ENCODE data around the gene DNAH3.
"Not testable (repeated sequence)": the region's sequence is repeated elsewhere in the genome, so short reads cannot be mapped to it uniquely, and the experiment has no call there.

Gene DNAH3

DNA sequence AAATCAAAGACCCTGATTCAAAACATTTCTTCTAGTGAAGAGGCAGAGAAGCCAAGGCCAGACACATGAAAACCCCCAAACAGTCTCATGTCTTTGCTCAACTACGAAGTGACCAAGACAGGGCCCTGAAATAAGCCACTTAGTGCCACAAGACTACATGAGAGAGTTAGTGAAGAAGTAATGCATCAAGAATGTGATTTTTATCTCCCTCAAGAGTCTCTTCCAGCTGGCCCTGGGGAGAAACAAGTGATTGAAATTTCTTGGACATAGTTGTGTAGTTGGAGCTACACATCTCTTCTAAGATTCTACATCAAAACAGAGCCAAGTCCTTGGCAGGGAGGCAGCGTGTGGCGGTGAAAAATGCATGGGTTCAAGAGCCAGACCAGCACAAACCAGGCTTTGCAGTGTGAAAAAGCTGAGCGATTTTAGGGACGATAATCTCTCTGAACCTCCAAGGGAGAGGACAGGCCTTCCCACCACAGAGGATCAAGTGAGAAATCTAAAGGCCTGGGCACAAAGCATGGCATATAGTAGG lies 219.5 kb downstream of the DNAH3 start:
- no peak for DNase-seq

DNA sequence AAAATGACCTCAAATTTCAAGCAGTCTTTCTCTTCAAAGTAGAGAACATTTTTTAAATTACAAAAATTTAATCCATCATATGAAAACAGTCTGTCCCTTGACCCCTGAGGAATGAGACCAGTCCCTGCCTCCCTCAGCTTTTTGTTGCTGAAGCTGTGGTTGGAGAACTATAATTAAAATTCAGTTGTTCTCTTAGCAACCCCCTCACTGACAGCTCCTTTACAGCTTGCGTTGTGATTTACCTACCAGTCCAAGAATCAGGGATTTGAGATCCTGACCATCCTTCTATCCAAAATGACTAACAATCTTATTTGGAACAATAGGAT lies 220.3 kb downstream of the DNAH3 start:
- DNase-seq: no peak

DNA sequence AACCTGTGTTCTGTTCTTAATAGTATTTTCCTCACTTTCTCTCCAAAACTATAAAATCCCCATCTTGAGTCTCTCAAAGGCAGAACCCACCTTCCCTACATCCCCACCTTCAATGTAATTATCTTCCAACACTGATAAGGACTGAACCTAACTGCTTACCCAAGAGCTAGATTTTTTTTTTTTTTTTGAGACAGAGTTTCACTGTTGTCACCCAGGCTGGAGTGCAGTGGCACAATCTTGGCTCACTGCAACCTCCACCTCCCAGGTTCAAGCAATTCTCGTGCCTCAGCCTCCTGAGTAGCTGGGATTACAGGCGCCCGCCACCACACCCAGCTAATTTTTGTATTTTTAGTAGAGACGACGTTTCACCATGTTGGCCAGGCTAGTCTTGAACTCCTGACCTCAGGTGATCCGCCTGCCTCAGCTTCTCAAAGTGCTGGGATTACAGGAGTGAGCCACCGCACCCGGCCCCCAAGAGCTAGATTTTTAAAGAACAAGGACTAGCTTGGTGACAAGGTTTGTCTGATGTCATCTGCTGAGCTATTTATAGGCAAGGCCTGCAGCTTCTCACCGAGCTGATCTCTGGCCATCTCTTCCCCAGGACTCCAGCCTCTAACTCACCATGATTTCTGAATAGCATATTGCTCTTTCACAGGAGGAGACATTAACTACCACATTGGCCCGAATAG lies 220.8 kb downstream of the DNAH3 start:
- not testable (repeated sequence) for DNase-seq

DNA sequence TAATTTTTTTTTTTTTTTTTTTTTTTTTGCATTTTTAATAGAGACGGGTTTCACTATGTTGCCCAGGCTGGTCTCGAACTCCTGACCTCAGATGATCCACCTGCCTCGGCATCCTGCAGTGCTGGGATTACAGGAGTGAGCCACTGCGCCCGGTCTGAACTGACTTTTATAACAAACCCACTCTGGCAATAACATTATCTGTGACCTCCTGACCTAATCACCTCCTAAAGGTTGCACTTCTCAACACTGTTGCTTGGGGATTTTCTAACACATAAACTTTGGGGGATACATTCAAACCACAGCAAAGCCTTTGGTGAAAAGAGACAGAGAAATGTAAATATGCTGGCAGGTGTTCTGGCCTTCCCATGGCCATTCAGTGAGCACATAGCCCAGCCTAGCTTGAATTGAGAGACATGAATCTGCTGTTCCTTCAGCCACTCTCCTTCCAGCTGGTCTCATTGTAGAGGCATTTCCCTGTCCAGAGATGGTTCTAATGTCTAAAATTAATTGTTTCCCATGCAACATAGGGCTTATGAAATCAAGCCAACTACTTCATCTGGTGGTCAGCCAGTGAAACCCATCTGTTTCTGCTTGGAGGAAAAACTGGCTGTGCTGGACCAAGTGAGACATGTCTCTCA lies 221.8 kb downstream of the DNAH3 start:
- no peak for DNase-seq

DNA sequence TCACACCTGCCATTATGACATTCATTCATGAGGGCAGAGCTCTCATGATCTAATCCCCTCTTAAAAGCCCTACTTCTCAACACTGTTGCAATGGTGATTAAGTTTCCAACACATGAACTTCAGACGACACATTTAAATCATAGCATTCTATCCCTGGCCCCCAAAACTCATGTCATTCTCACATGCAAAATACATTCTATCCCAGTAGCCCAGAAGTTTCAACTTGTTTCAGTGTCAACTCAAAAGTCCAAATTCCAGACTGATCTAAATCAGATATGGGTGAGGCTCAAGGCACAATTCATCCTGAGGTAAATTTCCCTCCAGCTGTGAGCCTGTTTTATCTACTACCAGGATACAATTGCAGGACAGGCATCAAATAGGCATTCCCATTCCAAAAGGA lies 224.9 kb downstream of the DNAH3 start:
- DNase-seq: no peak

DNA sequence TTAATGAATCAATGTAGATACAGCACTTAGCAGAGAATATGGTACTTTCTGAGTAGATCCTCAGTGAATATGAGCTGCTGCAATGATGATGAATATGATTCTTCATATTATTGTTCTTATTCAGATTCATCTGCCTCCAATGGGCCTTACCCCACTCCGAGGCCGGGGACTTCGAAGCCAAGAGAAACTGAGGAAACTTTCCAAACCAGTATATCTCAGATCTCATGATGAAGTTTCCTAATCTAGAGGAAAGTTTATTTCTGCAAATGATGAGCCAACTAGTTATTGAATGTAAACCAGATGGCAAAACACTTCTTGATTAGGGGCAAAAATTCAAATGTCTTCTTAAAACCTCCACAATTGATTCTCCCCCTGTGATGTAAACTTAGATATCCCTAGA lies 226.8 kb downstream of the DNAH3 start:
- no peak for DNase-seq

DNA sequence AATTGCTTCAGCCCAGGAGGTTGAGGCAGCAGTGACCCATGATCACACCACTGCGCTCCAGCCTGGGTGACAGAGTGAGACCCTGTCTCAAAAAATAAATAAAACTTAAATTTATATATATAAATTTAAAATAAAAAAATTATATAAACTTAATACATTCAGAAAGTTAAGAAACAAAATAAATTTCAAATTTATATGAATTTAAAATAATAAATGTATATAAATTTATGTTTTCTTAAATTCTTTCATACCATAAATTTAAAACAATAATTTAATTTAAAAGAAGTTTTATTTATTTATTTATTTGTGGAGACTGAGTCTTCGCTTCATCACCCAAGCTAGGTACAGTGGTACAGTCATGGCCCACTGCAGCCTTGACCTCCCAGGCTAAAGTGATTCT lies 229.8 kb downstream of the DNAH3 start:
- no peak for DNase-seq

DNA sequence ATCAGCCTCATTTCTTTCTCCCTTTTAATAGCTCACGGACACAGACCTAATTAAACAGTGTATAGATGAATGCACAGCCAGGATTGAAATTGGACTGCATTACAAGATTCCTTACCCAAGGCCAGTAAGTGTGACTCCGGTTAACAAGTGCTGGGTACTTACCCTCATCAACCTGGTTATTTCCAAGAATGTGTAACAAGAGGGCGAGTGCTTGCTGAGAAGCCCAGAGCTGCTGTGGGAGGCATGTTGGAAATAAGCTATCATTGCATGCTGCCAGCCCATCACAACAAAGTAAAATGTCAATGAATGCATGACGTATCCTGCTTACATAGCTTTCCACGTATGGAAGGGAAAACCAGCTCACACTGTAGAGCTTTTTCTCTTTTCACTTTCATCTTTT lies 230.6 kb downstream of the DNAH3 start:
- DNase-seq: no peak

DNA sequence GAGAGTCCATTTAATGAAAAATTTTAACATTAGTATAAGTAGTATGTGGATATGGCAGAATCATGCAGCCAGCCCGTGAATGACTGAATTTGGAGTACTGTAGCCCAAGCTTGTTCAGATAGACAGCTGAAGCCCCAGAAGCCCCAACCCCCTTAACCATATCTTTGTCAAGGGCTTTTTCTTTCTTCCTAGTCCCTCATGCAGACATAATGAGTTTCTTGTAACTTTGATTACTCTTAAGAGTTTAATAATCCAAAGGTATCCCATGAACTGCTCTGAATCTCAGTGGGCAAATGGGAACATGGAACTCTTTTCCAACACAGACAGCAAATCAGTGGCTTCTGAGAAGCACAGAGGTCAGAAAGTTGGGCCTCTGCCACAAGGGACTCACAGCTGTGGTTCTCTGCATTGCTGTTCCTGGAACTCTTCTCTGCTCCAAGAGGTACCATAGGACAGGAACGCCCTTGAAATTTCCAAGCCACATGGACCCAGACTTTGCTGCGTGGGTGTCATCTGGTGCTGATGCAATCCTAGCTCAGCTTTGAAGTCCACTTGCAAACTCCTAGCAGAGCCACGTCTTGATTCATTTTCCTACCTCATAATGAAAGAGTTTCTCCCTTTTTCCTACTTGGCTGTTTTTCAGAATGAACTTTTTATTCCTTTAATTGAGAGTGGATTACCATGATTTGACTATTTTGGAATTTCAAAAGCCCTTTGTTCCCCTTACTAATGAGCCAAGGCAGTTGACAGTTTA lies 232.0 kb downstream of the DNAH3 start:
- no peak for DNase-seq

DNA sequence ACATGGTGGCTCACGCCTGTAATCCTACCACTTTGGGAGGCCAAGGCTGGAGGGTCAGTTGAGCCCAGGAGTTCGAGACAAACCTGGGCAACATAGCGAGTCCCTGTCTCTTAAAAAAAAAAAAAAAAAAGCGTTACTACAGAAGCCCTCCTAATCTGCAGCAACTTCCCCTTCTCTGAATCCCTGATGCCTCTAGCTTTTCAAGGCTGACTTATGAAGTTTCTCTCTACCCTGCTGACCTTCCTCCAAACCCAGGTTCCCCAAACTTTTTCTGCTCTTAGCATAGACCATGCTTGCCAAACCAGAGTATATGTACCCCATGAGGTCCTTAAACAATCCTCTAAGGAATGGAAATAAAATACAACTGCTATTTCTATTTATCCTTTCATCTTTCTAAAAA lies 233.7 kb downstream of the DNAH3 start:
- DNase-seq: no peak

DNA sequence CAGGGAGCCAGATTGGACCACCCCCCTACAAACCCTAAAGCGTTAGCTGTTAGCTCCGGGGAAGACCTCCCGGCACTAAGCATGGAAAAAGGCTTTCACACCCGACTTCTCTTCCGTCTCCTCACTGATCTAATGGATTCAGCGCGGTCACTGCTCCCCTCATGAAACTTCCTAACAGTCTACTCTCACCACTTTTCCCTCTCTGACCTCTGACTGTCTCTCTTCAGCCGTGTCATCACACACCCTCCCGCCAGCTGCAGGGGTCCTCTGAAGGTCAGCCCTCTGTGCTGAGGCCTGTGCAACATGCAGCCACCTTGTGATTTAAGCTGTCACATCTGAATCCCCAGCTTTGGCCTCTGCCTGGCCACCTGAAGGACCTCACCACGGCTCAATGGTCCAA lies 234.4 kb downstream of the DNAH3 start:
- no peak for DNase-seq

DNA sequence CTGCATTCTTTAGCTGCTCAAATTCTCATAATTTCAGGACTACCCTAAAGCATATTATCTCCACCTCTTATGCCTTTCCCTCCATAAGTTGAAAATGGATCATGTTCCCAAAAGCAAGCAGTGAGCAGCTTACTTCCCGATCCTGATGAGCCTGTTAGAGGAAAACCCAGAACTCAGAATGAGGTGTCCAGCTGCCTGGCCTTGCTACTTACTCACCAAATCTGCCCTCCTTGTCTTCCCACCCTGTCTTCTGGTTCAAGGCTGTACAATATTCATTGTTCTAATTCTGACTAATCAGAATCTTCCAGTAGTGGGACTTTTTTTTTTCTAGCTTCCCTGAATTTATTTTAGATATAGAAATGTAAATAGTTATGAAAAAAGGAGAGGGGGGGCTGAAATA lies 239.3 kb downstream of the DNAH3 start:
- no peak for DNase-seq

DNA sequence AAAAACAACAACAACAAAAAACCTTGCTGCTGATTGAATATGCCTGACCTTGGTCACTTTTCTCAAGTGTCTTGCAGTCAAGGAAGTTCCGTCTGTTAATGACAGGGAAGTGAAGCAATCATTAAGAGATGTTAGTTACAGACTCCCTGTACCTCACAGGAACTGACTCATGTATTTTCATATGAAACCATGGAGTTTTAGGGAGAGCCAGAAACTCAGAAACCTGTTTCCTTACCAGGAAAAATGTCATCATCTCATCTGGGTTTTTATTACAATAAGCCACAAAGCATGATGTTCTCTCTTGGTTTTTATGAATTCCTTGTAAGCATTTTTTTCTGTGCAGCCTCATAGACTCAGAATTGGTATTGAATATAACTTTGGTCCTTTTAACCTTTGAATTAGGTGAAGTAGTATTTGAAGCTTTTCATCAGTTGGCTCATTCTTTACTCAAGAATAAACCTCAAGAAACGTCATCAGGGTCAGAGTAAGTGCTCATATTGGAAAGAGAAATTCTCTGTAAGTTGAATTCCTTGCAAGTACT lies 239.8 kb downstream of the DNAH3 start:
- DNase-seq: no peak

DNA sequence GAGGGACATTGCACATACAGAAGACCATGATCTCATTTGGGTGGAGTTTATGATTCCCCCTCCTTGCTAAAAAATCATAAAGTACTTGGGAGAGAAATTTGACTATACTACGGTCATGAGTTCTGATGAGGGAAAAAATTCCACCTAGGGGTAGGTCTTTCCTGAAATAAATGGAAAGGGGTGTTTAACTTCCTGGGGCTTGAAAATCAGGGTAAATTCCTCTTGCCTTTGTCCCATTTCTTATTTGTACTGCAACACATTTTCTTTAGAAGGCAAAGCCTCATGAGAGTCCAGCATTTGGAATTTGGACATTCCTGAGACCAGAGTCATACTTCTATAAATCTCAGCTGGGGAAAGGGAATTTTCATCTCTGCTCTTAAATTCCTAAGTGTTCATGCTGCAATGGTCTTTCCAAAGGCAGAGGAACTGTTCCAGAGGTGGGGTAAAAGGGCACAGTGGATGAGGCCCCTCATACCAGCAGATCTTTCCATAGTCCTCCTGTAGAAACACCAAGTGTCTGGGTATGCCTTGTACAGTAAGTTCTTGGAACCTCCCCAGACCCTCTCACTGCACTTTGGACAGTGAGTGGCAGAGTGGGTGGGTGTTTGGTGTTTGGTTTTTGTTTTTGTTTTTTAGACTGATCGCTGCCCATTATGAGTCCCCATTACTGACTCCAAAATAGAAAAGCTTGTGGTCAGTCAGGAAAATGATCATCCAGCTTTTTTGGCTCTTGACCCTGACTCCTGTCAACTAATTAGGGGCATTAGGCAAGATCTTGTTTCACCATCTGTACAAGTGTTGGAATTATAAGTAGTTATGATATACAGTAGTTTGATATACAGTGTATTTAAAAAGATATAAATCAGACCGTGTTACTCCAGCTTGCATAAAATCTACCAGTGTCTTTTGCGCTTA lies 244.0 kb downstream of the DNAH3 start:
- DNase-seq: no peak

DNA sequence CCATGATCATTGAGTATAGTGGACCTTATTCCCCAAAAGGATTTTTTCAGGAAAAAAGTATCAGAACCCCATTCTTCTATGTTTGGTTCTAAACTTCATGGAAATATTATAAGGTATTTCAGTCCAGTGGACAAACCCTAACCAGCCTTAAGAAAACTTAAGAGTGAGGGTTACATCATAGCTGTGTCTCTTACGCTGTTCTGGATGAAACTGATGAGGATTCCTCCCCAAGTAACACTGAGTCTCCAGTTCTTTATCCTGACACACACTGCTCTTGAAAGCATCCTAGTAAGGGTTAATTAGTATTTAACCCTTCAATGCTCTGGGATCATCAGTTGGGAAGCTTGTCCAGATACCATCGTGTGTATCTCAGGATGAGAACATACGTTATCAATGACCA lies 245.1 kb downstream of the DNAH3 start:
- DNase-seq: no peak

DNA sequence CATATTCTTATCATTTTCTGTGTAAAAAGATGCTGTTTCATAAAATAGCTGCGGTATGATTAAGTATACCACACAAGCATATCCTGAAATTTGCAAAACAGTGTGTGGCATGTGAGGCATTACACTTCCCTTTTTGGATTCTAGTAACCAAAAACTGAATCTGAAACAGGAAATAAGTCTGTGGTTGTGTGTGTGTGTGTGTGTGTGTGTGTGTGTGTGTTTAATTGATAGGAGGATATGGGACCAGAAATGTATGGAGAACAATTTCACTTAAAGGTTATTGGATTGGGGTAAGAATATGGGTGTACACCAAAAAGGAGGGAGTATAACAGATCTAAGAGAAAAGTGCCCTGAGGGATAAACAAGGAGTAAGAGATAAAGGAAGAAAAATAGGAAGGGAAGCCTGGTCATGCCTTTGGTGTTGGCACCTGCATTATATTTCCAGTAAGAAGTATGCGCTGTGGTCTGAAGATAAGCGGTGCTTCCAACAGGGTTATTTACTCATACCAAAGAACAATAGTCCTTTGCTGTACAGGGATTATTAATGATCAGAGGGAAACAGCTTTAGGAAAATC lies 246.1 kb downstream of the DNAH3 start:
- DNase-seq: peak; percentile 27

DNA sequence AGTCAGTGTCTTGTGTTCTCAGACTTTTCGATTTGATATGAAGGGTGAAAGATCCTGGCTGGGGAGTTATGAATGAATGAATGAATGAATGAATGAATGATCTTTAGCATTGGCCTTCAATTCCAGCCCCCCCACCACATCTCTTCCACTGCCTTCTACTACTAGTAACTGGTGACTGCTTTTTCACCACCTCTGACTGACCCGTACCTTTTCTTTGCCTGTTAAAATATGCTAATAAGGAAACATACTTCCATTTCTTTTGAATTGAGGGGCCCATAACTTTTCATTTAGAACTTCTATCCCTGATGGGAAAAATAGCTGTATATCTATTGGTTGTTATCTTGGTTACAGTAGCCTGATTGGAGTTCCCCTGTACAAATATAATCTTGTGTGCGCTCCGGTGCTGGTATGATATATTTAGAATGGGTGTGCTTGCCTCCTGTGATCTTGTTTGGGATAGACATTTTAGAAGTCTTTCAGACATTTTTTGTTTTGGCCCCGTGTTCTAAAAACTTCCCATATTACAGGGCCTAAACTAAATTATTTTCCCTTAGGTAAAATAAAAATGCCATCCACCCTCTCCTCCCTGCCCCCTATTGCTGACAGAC lies 246.6 kb downstream of the DNAH3 start:
- no peak for DNase-seq

DNA sequence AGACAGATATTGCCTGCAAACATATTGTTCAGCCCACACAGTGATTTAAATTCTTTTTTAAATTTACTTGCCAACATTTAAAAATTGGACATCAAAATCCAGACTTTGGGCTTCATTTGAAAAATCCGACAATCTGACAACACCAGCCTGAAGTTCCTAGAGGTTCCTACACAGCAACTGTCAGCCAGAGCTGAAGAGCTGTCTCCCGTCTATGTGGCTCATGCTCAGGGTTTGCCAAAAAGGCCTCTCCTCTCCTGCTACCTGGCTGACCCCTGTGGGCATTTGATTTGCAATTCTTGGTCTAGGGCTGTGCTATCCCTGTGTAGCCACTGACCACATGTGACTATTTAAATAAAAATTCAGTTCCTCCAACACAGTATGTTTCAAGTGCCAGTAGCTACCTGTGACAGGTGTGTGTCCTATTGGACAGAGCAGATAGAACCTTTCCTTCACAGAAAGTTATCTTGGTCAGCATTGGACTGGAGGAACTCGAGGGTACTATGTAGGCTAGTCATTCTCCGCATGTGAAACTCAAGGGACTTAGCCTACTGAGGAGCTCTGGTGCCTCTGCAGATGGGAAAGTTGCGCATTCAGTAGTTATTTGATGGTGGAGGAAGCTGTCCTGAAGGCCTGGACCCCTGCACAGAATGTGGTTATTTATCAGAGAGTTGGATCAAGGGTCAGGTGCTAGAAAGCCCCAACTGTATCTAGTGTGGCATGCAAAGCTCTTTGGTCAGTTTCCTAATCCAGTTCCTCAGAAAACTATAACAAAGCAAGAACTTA lies 247.3 kb downstream of the DNAH3 start:
- DNase-seq: no peak

DNA sequence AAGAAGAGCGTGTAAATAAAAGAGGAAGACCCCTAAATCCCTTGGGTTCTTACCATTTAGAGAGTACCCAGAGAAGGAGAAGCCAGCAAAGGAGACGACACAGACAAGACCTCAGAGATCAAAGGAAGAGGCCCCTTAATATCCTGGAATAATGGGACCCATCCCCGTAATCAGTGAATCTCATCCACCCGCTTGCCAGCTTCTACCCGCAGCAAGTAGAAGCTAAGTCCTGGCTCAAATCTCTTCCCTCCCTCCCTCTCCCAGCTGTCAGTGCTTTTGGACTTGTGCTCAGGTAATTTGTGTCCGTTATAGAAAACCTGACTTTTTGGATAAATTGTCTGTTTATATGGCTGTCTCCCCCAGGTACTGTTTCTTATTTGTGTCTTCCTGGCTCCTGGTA lies 248.2 kb downstream of the DNAH3 start:
- no peak for DNase-seq

DNA sequence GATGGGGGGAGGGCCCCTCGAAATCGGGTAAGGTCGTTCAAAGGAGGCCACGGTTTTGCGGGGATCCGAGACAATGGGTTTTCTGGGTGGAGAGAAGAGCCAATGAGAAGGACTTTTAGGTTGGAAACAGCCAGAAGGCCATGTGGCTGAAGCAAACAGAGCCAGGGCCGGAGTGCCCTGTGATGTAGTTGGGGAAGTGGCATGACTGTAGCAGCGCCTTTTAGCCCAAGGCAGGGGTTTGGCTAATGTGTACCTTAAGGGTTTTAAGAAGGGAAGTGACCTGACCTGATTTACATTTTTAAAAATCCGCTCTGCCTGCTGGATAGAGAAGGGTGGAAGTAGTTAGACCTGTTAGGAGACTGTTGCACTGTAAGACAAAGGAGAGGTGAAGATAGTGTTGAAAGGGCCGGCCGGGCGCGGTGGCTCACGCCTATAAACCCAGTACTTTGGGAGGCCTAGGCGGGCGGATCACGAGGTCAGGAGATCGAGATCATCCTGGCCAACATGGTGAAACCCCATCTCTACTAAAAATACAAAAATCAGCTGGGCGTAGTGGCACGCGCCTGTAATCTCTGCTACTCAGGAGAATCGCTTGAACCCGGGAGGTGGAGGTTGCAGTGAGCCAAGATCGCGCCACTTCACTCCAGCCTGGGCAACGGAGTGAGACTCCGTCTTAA lies 249.1 kb downstream of the DNAH3 start:
- peak; percentile 12 for DNase-seq

DNA sequence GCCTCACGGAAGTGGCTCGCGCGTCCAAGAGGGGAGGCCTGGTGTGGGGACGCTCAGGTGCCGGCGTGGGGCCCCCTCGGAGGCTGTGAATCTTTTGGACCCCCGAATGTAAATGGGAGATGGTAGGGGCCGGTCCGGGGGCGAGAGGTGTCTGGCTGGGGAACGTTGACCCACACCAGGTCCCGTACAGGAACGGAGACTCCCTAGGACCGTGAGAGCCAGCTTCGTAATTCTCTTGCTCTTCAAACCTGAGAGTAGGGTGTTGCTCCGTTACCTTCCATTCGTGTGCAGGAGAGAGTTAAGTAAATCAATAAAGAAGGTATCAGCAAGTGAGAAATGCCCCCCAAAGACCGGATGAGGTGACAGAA lies 249.6 kb downstream of the DNAH3 start:
- no peak for DNase-seq
